OCI-LY3 (cell line): ENCODE measurements around the gene KLHL21.

Source experiments
- H2AFZ ChIP-seq: fragments of 200-600, 300-600 bp; shearing (Covaris generic); 2 replicates; pipeline ENCODE4 v1.6.0; 2014; ENCODE audit warnings: antibody characterized with exemption, low read depth, low read length
- H3K27ac ChIP-seq: fragments of 200-600, 300-600 bp; sonication (generic); 2 replicates; pipeline ENCODE4 v1.5.1; 2014; ENCODE audit warnings: mild to moderate bottlenecking, low read length, moderate library complexity, mixed read lengths
- H3K27me3 ChIP-seq: fragments of 200-600, 300-600 bp; sonication (generic); 2 replicates; pipeline ENCODE4 v1.6.1; 2014; ENCODE audit warnings: low read depth, low read length, mixed read lengths
- H3K36me3 ChIP-seq: fragments of 200-600, 300-600 bp; sonication (generic); replicated peaks from 2 replicates; pipeline ENCODE3; 2014; ENCODE audit warnings: low read depth, low read length, mixed read lengths
- H3K4me1 ChIP-seq: fragments of 300-600, 200-600 bp; sonication (generic); 2 replicates; pipeline ENCODE4 v1.6.1; 2014; ENCODE audit warnings: low read length, mixed read lengths
- H3K4me2 ChIP-seq: fragments of 200-600, 300-600 bp; sonication (generic); 2 replicates; pipeline ENCODE4 v1.6.1; 2014; ENCODE audit warnings: low read length, mixed read lengths
- H3K4me3 ChIP-seq: fragments of 300-600, 200-600 bp; sonication (generic); 2 replicates; pipeline ENCODE4 v1.5.1; 2014; ENCODE audit warnings: antibody characterized with exemption, mild to moderate bottlenecking, low read length, moderate library complexity
- H3K79me2 ChIP-seq: fragments of 300-600, 200-600 bp; shearing (Covaris generic); 2 replicates; pipeline ENCODE4 v1.6.1; 2014; ENCODE audit warnings: mild to moderate bottlenecking, low read length, mixed read lengths
- H3K9ac ChIP-seq: fragments of 300-600, 200-600 bp; shearing (Covaris generic); 2 replicates; pipeline ENCODE4 v1.6.0; 2014; ENCODE audit warnings: mild to moderate bottlenecking, low read length, moderate library complexity
- H3K9me3 ChIP-seq: fragments of 200-600, 300-600 bp; shearing (Covaris generic); 2 replicates; pipeline ENCODE4 v1.6.1; 2014; ENCODE audit warnings: low read length, mixed read lengths; ENCODE audit not compliant: insufficient read depth
- H4K20me1 ChIP-seq: fragments of 200-600, 300-600 bp; sonication (generic); 2 replicates; pipeline ENCODE4 v1.6.1; 2016; ENCODE audit warnings: low read length, mixed read lengths; ENCODE audit not compliant: insufficient read depth
- EZH2phosphoT487 ChIP-seq: fragments of 200-600 bp; shearing (Covaris generic); IDR thresholded peaks from 2 replicates; pipeline ENCODE4 v1.6.1; 2018; ENCODE audit warnings: antibody characterized with exemption, mixed run types, low read depth
- TF ChIP-seq, protein P1 (sequence below): fragments of 200-600, 300-600 bp; sonication (generic); IDR thresholded peaks from 2 replicates; pipeline ENCODE4 v1.5.1; 2014; ENCODE audit warnings: antibody characterized with exemption, low read length, low read depth

The KLHL21 gene

GRCh38 chr1:6554907-6555778 is 47.5 kb downstream of the KLHL21 start, which contains the start of gene TAS1R1:
Gene TAS1R1 (plus strand): TSS chr1:6555307. CDS start chr1:6555374, 67 bp downstream.
- peak within 1 kb of the TSS; percentile 40 for H3K27ac ChIP-seq
- H3K79me2 ChIP-seq: peaks cover 31% of the 10 kb centered on the region
- no peaks in the 10 kb centered on the region for H3K27me3 ChIP-seq
- H3K9ac ChIP-seq: peak within 1 kb of the TSS; percentile 77
- no peaks in the 10 kb centered on the region for H3K9me3 ChIP-seq
- peaks cover 11% of the 10 kb centered on the region for H3K4me1 ChIP-seq
- H3K4me2 ChIP-seq: peak within 1 kb of the TSS; percentile 85
- TF ChIP-seq, protein P1, sequence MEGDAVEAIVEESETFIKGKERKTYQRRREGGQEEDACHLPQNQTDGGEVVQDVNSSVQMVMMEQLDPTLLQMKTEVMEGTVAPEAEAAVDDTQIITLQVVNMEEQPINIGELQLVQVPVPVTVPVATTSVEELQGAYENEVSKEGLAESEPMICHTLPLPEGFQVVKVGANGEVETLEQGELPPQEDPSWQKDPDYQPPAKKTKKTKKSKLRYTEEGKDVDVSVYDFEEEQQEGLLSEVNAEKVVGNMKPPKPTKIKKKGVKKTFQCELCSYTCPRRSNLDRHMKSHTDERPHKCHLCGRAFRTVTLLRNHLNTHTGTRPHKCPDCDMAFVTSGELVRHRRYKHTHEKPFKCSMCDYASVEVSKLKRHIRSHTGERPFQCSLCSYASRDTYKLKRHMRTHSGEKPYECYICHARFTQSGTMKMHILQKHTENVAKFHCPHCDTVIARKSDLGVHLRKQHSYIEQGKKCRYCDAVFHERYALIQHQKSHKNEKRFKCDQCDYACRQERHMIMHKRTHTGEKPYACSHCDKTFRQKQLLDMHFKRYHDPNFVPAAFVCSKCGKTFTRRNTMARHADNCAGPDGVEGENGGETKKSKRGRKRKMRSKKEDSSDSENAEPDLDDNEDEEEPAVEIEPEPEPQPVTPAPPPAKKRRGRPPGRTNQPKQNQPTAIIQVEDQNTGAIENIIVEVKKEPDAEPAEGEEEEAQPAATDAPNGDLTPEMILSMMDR: no peak
- no peak for TF ChIP-seq EZH2phosphoT487
- peak within 1 kb of the TSS; percentile 100 for H3K4me3 ChIP-seq
- H4K20me1 ChIP-seq: no peaks in the 10 kb centered on the region
- no peaks in the 10 kb centered on the region for H3K36me3 ChIP-seq
- H2AFZ ChIP-seq: peak within 1 kb of the TSS; percentile 82

DNA sequence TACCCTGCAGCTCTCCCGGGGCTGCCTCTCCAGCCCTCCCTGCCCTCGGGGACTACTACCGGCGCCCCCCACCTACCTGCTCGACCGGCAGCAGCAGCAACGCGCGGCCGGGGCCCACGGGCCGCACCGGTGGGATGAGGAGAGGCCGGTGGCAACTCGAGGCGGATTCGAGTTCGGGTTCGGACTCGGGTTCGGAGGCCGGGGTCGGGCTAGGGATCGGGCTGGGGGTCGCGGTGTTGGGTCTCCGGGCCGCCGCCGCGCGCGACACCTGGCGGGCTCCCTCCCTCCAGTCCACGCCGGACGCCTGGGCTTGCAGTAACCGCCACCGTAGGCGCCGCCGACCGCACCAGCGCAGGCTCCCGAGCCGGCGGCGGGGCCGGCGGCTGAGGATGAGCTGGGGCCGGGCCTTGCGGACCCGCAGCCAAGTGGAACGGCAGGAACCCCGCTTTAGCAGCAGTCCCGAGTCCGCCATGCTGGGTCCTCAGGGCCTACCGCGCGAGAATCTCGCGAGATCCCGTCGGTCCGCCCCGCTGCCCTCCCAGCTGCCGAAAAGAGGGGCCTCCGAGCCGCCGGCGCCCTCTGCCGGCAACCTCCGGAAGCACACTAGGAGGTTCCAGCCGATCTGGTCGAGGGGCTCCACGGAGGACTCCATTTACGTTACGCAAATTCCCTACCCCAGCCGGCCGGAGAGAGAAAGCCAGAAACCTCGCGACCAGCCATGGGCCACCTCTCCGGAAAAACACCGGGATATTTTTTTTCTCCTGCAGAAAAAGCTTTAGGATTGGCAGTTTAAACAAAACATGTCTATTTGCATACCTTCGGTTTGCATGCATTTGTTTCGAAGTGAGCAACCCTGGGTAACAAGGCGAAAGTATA is 48.4 kb downstream of the KLHL21 start, which contains the start of gene NOL9:
TSS of gene NOL9 (minus strand) at position 483 of the 876 bp plus-strand sequence. CDS start at position 472, 11 bp downstream.
- H3K4me3 ChIP-seq: peak within 1 kb of the TSS; percentile 100
- peaks cover 31% of the 10 kb centered on the region for H3K79me2 ChIP-seq
- no peak for TF ChIP-seq EZH2phosphoT487
- TF ChIP-seq, protein P1: peak; percentile 65

GRCh38 chr1:6547301-6547700 is 55.4 kb downstream of the KLHL21 start:
- Histone ChIP-seq H4K20me1 (no peaks in the 10 kb centered on the region; the same call in 1 of the 2 replicates), H3K36me3 (peaks cover 22% of the 10 kb centered on the region), H3K4me3 (no peak overlapping the region)

More for the DNA sequence above, 48.4 kb downstream of the KLHL21 start, which contains the start of gene NOL9:
- Histone ChIP-seq H2AFZ (peak within 1 kb of the TSS; percentile 82), H3K27ac (peak within 1 kb of the TSS; percentile 40), H3K4me2 (peak within 1 kb of the TSS; percentile 85), H3K36me3 (peaks cover 6% of the 10 kb centered on the region), H3K4me1 (peaks cover 11% of the 10 kb centered on the region), H3K9ac (peak within 1 kb of the TSS; percentile 77), H3K9me3 (no peaks in the 10 kb centered on the region), H4K20me1 (no peaks in the 10 kb centered on the region), H3K27me3 (no peaks in the 10 kb centered on the region)

More at GRCh38 chr1:6547301-6547700, 55.4 kb downstream of the KLHL21 start:
- H3K9me3 ChIP-seq: no peaks in the 10 kb centered on the region
- H3K27me3 ChIP-seq: no peaks in the 10 kb centered on the region
- no peak overlapping the region for H3K27ac ChIP-seq
- H3K4me1 ChIP-seq: no peaks in the 10 kb centered on the region
- peaks cover 10% of the 10 kb centered on the region for H3K79me2 ChIP-seq
- H3K4me2 ChIP-seq: no peak overlapping the region
- H3K9ac ChIP-seq: no peak overlapping the region
- no peak for TF ChIP-seq EZH2phosphoT487
- TF ChIP-seq, protein P1: no peak
- no peak overlapping the region for H2AFZ ChIP-seq
